ENCODE results near the gene OTUD7B.

OTUD7B gene

GRCh38 chr1:150002217-150002616 is 8.3 kb downstream of the OTUD7B start:
- no peak overlapping the region for H3K4me2 ChIP-seq (ENCODE audit: low read depth, low read length, poor library complexity, severe bottlenecking)
- no peak overlapping the region for H3K9ac ChIP-seq (ENCODE audit: low read depth, low read length, poor library complexity, severe bottlenecking)
- no peaks in the 10 kb centered on the region for H3K9me3 ChIP-seq (ENCODE audit: insufficient read depth, low read depth, low read length)
- no peaks in the 10 kb centered on the region for H3K36me3 ChIP-seq (ENCODE audit: insufficient read depth, low read length)
- H4K20me1 ChIP-seq (ENCODE audit: insufficient read depth, low read length, poor library complexity, severe bottlenecking), result no peaks in the 10 kb centered on the region
- no peak overlapping the region for H3K4me3 ChIP-seq (ENCODE audit: low read length, poor library complexity, severe bottlenecking)
- H3K9me2 ChIP-seq (replicated peaks; ENCODE audit: low read depth, low read length), result no peaks in the 10 kb centered on the region
- H3K4me1 ChIP-seq (ENCODE audit: insufficient read depth, low read length, poor library complexity, severe bottlenecking), result peaks cover 7% of the 10 kb centered on the region
- no peaks in the 10 kb centered on the region for H3K27me3 ChIP-seq (ENCODE audit: insufficient read depth, low read length, poor library complexity, severe bottlenecking)
- no peak for TF ChIP-seq EZH2phosphoT487 (IDR thresholded peaks at IDR 0.05; ENCODE audit: borderline replicate concordance)
- H3K79me2 ChIP-seq (ENCODE audit: insufficient read depth, low read length), result peaks cover 7% of the 10 kb centered on the region; the same call in 1 of the 2 replicates
- no peaks in the 10 kb centered on the region for H3F3A ChIP-seq (ENCODE audit: low read depth)
- no peak overlapping the region for H2AFZ ChIP-seq (ENCODE audit: low read length)

DNA sequence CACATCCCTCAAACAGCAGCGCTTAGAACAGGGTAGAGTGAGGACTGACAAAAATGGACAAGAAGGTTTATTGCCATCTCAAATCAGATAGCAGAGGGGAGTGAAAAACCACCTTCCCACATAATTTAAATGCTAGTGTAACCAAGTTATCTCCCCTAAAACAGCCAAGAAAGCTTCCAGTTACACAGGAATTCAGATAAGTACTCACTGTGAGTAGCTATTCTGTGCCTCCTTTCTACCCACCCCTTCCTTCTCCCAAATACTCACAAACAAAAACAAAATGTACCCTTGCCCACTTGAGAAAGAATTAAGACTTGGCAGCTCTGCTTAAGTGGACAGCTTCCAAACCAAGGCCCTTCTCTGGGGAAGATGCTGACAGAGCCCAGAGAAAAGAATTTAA is 9.1 kb downstream of the OTUD7B start:
- Histone ChIP-seq H3K36me3 (ENCODE audit: insufficient read depth, low read length) (no peaks in the 10 kb centered on the region), H4K20me1 (ENCODE audit: insufficient read depth, low read length, poor library complexity, severe bottlenecking) (no peaks in the 10 kb centered on the region), H3K9ac (ENCODE audit: low read depth, low read length, poor library complexity, severe bottlenecking) (no peak overlapping the region), H3K4me2 (ENCODE audit: low read depth, low read length, poor library complexity, severe bottlenecking) (peak overlapping the region; percentile 3), H2AFZ (ENCODE audit: low read length) (no peak overlapping the region), H3K27me3 (ENCODE audit: insufficient read depth, low read length, poor library complexity, severe bottlenecking) (no peaks in the 10 kb centered on the region), H3K4me1 (ENCODE audit: insufficient read depth, low read length, poor library complexity, severe bottlenecking) (peaks cover 4% of the 10 kb centered on the region), H3K9me2 (replicated peaks; ENCODE audit: low read depth, low read length) (no peaks in the 10 kb centered on the region), H3K9me3 (ENCODE audit: insufficient read depth, low read depth, low read length) (no peaks in the 10 kb centered on the region), H3K4me3 (ENCODE audit: low read length, poor library complexity, severe bottlenecking) (no peak overlapping the region), H3F3A (ENCODE audit: low read depth) (no peaks in the 10 kb centered on the region), H3K79me2 (ENCODE audit: insufficient read depth, low read length) (no peaks in the 10 kb centered on the region)
- TF ChIP-seq EZH2phosphoT487 (IDR thresholded peaks at IDR 0.05; ENCODE audit: borderline replicate concordance), result no peak
- TF ChIP-seq CTCF (conservative IDR thresholded peaks at IDR 0.05; ENCODE audit: low read length), result no peak

GRCh38 chr1:149997585-149998262 is 12.8 kb downstream of the OTUD7B start:
- TF ChIP-seq EZH2phosphoT487 (IDR thresholded peaks at IDR 0.05; ENCODE audit: borderline replicate concordance) (no peak), CTCF (conservative IDR thresholded peaks at IDR 0.05; ENCODE audit: low read length) (no peak)
- Histone ChIP-seq H3K4me3 (ENCODE audit: low read length, poor library complexity, severe bottlenecking) (no peak overlapping the region), H3K4me2 (ENCODE audit: low read depth, low read length, poor library complexity, severe bottlenecking) (no peak overlapping the region), H3K9ac (ENCODE audit: low read depth, low read length, poor library complexity, severe bottlenecking) (no peak overlapping the region), H2AFZ (ENCODE audit: low read length) (no peak overlapping the region), H3K79me2 (ENCODE audit: insufficient read depth, low read length) (no peaks in the 10 kb centered on the region), H3K36me3 (ENCODE audit: insufficient read depth, low read length) (no peaks in the 10 kb centered on the region), H3K9me3 (ENCODE audit: insufficient read depth, low read depth, low read length) (no peaks in the 10 kb centered on the region), H3F3A (ENCODE audit: low read depth) (no peaks in the 10 kb centered on the region), H4K20me1 (ENCODE audit: insufficient read depth, low read length, poor library complexity, severe bottlenecking) (no peaks in the 10 kb centered on the region), H3K9me2 (replicated peaks; ENCODE audit: low read depth, low read length) (no peaks in the 10 kb centered on the region), H3K4me1 (ENCODE audit: insufficient read depth, low read length, poor library complexity, severe bottlenecking) (peaks cover 4% of the 10 kb centered on the region), H3K27me3 (ENCODE audit: insufficient read depth, low read length, poor library complexity, severe bottlenecking) (no peaks in the 10 kb centered on the region)

GRCh38 chr1:149995927-149996326 is 14.6 kb downstream of the OTUD7B start:
- Histone ChIP-seq H3K9me2 (replicated peaks; ENCODE audit: low read depth, low read length) (no peaks in the 10 kb centered on the region), H2AFZ (ENCODE audit: low read length) (no peak overlapping the region), H3K4me3 (ENCODE audit: low read length, poor library complexity, severe bottlenecking) (no peak overlapping the region), H3K4me2 (ENCODE audit: low read depth, low read length, poor library complexity, severe bottlenecking) (no peak overlapping the region), H3K4me1 (ENCODE audit: insufficient read depth, low read length, poor library complexity, severe bottlenecking) (no peaks in the 10 kb centered on the region), H3K79me2 (ENCODE audit: insufficient read depth, low read length) (no peaks in the 10 kb centered on the region), H4K20me1 (ENCODE audit: insufficient read depth, low read length, poor library complexity, severe bottlenecking) (no peaks in the 10 kb centered on the region), H3F3A (ENCODE audit: low read depth) (no peaks in the 10 kb centered on the region), H3K36me3 (ENCODE audit: insufficient read depth, low read length) (no peaks in the 10 kb centered on the region), H3K27me3 (ENCODE audit: insufficient read depth, low read length, poor library complexity, severe bottlenecking) (no peaks in the 10 kb centered on the region), H3K9ac (ENCODE audit: low read depth, low read length, poor library complexity, severe bottlenecking) (no peak overlapping the region), H3K9me3 (ENCODE audit: insufficient read depth, low read depth, low read length) (no peaks in the 10 kb centered on the region)
- no peak for TF ChIP-seq CTCF (conservative IDR thresholded peaks at IDR 0.05; ENCODE audit: low read length)
- no peak for TF ChIP-seq EZH2phosphoT487 (IDR thresholded peaks at IDR 0.05; ENCODE audit: borderline replicate concordance)

Measured in Loucy (cell line).